ENCODE data around the gene SUSD1. TPM values are rescaled to one million over a fixed set of nuclear protein-coding genes. Genes with fewer than 3 reads are reported as not detected.
A peak's percentile ranks its signal among the peaks of the same experiment; 100 is the strongest.

Gene SUSD1
- total RNA-seq, 1 experiment from 2014 or later: 7.9 TPM

GRCh38 chr9:112145886-112146285 is 29.2 kb downstream of the SUSD1 start:
- Histone ChIP-seq H3K4me3 (replicated peaks in 1 of 2; ENCODE audit: low read depth in 1 of 2, low read length in 2 of 2) (no peak overlapping the region), H4K20me1 (ENCODE audit: insufficient read depth) (no peaks in the 10 kb centered on the region), H3K9me2 (ENCODE audit: insufficient read depth) (no peaks in the 10 kb centered on the region), H3K36me3 (ENCODE audit: control insufficient read depth in 1 of 2, insufficient read depth in 2 of 2, low read length in 2 of 2) (no peaks in the 10 kb centered on the region), H3K9ac (ENCODE audit: low read length) (no peak overlapping the region), H3K9me3 (ENCODE audit: control insufficient read depth in 1 of 2, insufficient read depth in 1 of 2, low read depth in 1 of 2, low read length in 2 of 2) (no peaks in the 10 kb centered on the region), H2AFZ (ENCODE audit: low read depth, low read length, poor library complexity, severe bottlenecking) (no peak overlapping the region), H3K27me3 (ENCODE audit: insufficient read depth, low read length) (no peaks in the 10 kb centered on the region), H3K4me1 (ENCODE audit: control insufficient read depth in 1 of 2, insufficient read depth in 2 of 2, low read length in 2 of 2) (peaks cover 0 to 30% of the 10 kb centered on the region in 2 experiments; a peak in 2 of 4 replicates), H3K4me2 (ENCODE audit: low read length) (peak overlapping the region; percentile 29), H3K27ac (ENCODE audit: low read depth, low read length) (no peak overlapping the region), H3K79me2 (ENCODE audit: insufficient read depth, low read length) (no peaks in the 10 kb centered on the region)
- ATAC-seq (no peak), DNase-seq (ENCODE audit: low read depth, low spot score) (no peak)
- TF ChIP-seq EZH2phosphoT487 (IDR thresholded peaks at IDR 0.05; ENCODE audit: borderline replicate concordance) (no peak), JUND (IDR thresholded peaks at IDR 0.05) (no peak), CEBPB (IDR thresholded peaks at IDR 0.05; ENCODE audit: low read depth) (no peak), SIN3A (IDR thresholded peaks at IDR 0.05; ENCODE audit: low read depth) (no peak), ATF3 (IDR thresholded peaks at IDR 0.05) (no peak), CBX3 (IDR thresholded peaks at IDR 0.05; ENCODE audit: low read depth) (no peak), EGR1 (IDR thresholded peaks at IDR 0.05; ENCODE audit: low read depth) (no peak), ZNF274 (IDR thresholded peaks at IDR 0.05; ENCODE audit: low read depth, low read length) (no peak), FOSL1 (IDR thresholded peaks at IDR 0.05; ENCODE audit: low read depth) (no peak), ZFX (IDR thresholded peaks at IDR 0.05) (no peak), YY1 (IDR thresholded peaks at IDR 0.05; ENCODE audit: extremely low read depth, insufficient replicate concordance, low read depth, low read length) (no peak), POLR2AphosphoS5 (IDR thresholded peaks at IDR 0.05; ENCODE audit: low read depth, low read length) (no peak), TCF7L2 (IDR thresholded peaks at IDR 0.05; ENCODE audit: borderline replicate concordance, extremely low read depth, insufficient read depth, insufficient read length) (no peak), ELF1 (IDR thresholded peaks at IDR 0.05; ENCODE audit: borderline replicate concordance, low read depth) (no peak)
- BruUV-seq (replicated peaks): no TSS peak
- intact Hi-C loops (cut with micrococcal nuclease): no loop called here
- RAD21 ChIA-PET (ENCODE audit: low non-redundant PET in 1 of 2, low total read pairs in 2 of 2, uncharacterized antibody in 2 of 2, unreplicated experiment in 2 of 2): no interaction called here
- POLR2A ChIA-PET: no interaction called here
- CTCF ChIA-PET: no interaction called here

Data from HCT116 (cell line).